Hematopoietic multipotent progenitor cell treated with erythropoietin and hydrocortisone succinate and interleukin-3 and kit ligand, for 4 days (in vitro differentiated cells): ENCODE results near the gene LMAN2.

Source experiments
- DNase-seq: peaks from one replicate; pipeline ENCODE4 v3.0.0-alpha.2; 2015

Gene LMAN2

DNA sequence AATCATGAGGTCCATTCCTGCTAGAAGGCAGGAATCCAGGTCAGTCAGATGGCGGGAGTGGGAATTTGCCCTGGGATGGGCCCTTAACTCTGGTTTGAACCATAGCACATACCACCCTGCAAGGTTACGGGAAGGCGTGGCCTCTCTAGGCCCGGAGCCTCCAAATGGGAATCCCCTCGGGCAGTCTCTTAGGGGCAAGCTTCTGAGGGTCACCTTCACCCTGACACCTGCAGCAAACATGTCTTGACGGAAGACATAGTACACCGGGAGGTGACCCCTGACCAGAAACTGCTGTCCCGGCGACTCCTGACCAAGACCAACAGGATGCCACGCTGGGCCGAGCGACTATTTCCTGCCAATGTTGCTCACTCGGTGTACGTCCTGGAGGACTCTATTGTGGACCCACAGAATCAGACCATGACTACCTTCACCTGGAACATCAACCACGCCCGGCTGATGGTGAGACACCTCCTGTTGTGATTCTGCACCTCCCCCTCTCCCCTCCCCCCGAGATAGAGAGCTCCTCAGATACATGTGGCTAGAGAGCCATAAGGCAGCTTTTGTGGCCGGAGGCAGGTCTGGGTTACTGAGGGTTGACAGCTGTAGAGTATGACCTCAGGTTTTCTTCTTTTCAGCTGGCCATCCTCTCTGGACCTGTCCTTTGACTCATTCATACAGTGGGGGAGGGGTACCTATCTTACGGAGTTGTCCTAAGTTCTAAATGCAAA is 46.9 kb downstream of the LMAN2 start:
- no peak for DNase-seq

GRCh38 chr5:177303925-177304391 is 47.5 kb downstream of the LMAN2 start:
- DNase-seq = peak; percentile 47

GRCh38 chr5:177303121-177303924 is 48.1 kb downstream of the LMAN2 start, which contains the start of the genes PRELID1 and RAB24:
TSS of gene PRELID1 (plus strand) at chr5:177303799. CDS start at chr5:177303986, 187 bp downstream.
TSS of gene RAB24 (minus strand) at chr5:177303719. CDS start at chr5:177303288, 431 bp downstream.
- peak; percentile 95 for DNase-seq

- peak; percentile 55 for DNase-seq
Measured at GRCh38 chr5:177302354-177303110, 48.9 kb downstream of the LMAN2 start.

DNA sequence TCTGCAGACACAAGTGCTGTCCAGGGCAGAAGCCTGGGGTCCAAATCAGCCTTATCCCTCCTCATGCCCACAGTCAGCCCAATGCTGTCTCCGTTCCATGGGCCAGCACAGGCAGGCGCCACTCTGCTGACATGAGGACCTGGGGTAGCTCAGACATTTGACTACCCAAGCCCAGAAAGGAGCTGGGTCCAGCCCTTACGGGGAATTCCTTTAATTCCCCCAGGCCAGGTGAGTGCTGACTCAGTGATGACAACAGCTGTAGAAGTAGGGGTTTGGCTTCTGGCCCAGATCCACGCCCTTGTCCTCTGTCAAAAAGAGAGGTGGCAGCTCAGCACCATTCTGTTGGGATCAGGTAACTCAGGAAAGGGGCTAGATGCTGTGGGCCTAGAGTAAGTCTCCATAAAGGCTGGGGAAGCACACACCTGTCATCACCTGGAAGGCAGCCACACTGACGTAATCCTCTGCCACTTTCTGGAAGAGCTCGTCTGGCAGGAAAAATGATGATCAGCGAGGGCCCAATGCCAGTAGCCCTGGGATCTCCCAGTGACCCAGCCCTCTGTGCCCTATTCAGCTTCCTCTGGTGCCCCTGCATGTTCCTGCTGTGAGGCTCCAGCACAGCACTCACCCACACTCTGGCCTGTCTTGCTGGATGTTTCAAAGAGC is 49.8 kb downstream of the LMAN2 start:
- DNase-seq = no peak

- no peak for DNase-seq
Measured at GRCh38 chr5:177300951-177301350, 50.5 kb downstream of the LMAN2 start.

DNA sequence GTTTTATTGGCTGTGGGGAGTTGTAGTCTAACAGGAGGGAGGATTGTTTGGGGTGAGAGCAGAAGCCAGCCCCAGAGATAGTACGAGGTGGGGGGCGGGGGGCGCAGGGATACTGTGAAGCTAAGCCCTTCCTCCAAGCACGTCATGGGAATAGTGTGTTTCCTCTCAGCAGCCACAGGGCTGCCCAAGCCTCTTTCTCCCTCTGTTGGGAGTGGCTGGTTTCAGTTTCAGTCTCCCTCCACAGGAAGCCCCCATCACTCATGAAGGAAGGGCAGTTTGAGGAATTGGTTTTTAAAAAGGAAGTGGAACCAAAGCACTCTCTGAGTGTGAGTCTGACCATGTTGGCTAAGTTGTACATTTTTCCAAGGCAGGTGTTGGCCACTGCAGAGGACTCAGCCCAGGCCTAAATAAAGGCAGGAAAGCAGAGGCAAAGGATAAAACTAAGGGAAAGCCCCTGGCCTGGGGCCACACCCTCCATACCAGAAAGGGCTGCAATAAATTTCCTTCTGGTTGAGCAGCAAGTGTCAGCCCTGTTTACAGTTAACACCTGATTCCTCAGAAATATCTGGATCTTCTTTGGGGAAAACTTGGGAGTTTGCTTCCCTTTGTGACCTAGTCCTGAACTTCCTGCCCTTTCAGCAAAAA is 51.1 kb downstream of the LMAN2 start:
- peak; percentile 94 for DNase-seq

GRCh38 chr5:177299697-177300096 is 51.8 kb downstream of the LMAN2 start:
- no peak for DNase-seq

GRCh38 chr5:177297922-177298321 is 53.5 kb downstream of the LMAN2 start:
- no peak for DNase-seq

- peak; percentile 47 for DNase-seq
Measured at GRCh38 chr5:177296581-177296980, 54.9 kb downstream of the LMAN2 start.

DNA sequence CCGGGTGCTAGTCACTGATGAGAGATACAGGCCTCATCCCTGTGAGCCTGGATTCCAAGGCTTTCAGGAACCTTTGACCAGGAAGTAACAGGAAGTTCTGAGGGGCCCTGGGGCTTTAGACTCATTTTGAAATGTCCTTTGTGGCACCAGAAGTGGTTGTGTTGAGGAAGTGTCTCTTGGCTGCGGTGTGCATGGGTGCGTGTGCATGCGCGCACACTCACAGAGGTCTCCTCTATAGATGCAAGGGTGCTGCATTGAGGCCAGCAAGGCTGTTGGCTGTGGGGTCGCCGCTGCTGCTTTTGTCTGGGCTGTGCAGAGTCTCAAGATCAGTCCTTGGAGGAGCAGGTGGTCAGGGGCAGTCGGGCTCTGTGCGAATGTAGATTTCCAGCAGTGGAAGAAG is 55.5 kb downstream of the LMAN2 start:
- DNase-seq = peak; percentile 49

GRCh38 chr5:177294632-177295031 is 56.8 kb downstream of the LMAN2 start:
- no peak for DNase-seq

DNA sequence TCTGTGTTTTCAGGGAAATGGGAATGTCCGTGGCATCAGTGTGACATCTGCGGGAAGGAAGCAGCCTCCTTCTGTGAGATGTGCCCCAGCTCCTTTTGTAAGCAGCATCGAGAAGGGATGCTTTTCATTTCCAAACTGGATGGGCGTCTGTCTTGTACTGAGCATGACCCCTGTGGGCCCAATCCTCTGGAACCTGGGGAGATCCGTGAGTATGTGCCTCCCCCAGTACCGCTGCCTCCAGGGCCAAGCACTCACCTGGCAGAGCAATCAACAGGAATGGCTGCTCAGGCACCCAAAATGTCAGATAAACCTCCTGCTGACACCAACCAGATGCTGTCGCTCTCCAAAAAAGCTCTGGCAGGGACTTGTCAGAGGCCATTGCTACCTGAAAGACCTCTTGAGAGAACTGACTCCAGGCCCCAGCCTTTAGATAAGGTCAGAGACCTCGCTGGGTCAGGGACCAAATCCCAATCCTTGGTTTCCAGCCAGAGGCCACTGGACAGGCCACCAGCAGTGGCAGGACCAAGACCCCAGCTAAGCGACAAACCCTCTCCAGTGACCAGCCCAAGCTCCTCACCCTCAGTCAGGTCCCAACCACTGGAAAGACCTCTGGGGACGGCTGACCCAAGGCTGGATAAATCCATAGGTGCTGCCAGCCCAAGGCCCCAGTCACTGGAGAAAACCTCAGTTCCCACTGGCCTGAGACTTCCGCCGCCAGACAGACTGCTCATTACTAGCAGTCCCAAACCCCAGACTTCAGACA is 57.5 kb downstream of the LMAN2 start:
- no peak for DNase-seq

- DNase-seq = no peak
Measured at GRCh38 chr5:177291735-177292134, 59.7 kb downstream of the LMAN2 start.

DNA sequence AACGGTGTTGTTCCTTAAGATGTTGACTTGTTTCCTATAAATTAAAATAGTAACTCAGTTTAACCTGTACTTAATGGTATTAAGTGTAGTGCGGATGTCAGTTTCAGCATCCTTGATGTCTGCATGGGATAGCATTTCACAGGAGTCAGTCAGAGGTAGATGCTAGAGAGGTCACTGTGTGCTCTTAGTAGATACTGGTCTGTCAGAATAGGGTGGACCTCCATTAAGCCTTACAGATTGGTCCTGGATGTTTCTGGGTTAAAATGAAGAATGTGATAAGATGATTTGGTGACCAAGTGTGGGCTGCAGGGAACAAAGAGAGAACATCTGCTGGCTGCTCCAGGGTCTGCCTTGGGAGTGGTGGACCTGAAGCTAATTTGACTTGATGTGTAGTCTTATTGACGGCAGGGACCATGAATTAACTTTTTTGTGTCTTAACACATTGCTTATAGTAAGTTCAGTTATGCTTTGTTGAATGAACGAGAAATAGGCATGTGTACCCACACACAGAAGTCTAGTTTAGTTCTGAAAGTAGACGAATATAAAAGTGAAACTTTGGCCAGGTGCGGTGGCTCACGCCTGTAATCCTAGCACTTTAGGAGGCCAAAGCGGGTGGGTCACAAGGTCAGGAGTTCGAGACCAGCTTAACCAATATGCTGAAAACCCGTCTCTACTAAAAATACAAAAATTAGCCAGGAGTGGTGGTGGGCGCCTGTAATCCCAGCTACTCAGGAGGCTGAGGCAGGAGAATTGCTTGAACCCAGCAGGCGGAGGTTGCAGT is 60.5 kb downstream of the LMAN2 start:
- DNase-seq = no peak

DNA sequence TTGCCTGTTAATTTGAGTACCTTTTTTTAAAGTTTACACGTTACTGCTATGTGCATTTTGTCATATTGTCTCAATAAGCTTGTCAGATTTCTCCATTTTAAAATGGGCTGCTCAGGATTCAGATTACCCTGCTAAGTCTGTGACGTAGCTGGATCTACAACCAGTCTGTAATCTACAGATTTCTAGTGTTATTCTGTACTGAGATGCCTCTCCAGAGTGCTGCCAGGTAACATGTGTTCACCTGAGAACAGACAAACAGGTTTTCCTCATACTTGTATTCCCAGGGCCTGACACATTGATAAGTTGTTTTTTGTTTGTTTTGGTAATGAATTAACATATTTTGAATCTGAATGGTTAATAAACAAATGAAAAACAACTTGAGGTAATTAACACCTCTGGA is 63.3 kb downstream of the LMAN2 start:
- DNase-seq = no peak
